ENCODE measurements around the gene VAT1L. TPM values are rescaled to one million over a fixed set of nuclear protein-coding genes. Genes with fewer than 3 reads are reported as not detected.

VAT1L gene
- total and polyA plus RNA-seq, 10 donors = 0.02 to 0.23 (median 0.10) TPM; not detected in 4

GRCh38 chr16:77833921-77834634, 45.7 kb downstream of the VAT1L start:
- no peak for DNase-seq
- Histone ChIP-seq H3K36me3 (no peaks in the 10 kb centered on the region), H3K4me3 (no peak overlapping the region), H3K27ac (no peak overlapping the region), H3K9me3 (no peaks in the 10 kb centered on the region), H3K27me3 (replicated peaks in 1 of 7) (no peaks in the 10 kb centered on the region), H3K4me1 (no peaks in the 10 kb centered on the region)
- WGBS, 5 donors = 61 to 68% (median 64%) methylated on average over 10 of the region's 10 CpGs
- TF ChIP-seq CTCF (IDR thresholded peaks at IDR 0.05 in 8 of 11, conservative IDR thresholded peaks at IDR 0.05 in 3 of 11) = no peak
- no peak for TF ChIP-seq POLR2A (IDR thresholded peaks at IDR 0.05)
- TF ChIP-seq POLR2AphosphoS5 (IDR thresholded peaks at IDR 0.05) = no peak
- intact Hi-C loops (cut with DNase I; ENCODE audit: low total_unique reads) = no loop called here

GRCh38 chr16:77834635-77835540, 46.5 kb downstream of the VAT1L start:
- Histone ChIP-seq H3K4me1 (no peaks in the 10 kb centered on the region), H3K9me3 (no peaks in the 10 kb centered on the region), H3K27ac (no peak overlapping the region), H3K36me3 (no peaks in the 10 kb centered on the region), H3K27me3 (replicated peaks in 1 of 7) (no peaks in the 10 kb centered on the region), H3K4me3 (no peak overlapping the region)
- 91 to 95% (median 92%) methylated on average over 6 of the region's 6 CpGs for WGBS, 5 donors
- DNase-seq = no peak
- TF ChIP-seq CTCF (IDR thresholded peaks at IDR 0.05 in 8 of 11, conservative IDR thresholded peaks at IDR 0.05 in 3 of 11) = no peak
- TF ChIP-seq POLR2A (IDR thresholded peaks at IDR 0.05) = no peak
- TF ChIP-seq POLR2AphosphoS5 (IDR thresholded peaks at IDR 0.05) = no peak
- intact Hi-C loops (cut with DNase I; ENCODE audit: low total_unique reads) = no loop called here

- H3K4me3 ChIP-seq = no peak overlapping the region
- no peaks in the 10 kb centered on the region for H3K4me1 ChIP-seq
- intact Hi-C loops (cut with DNase I; ENCODE audit: low total_unique reads) = no loop called here
- TF ChIP-seq POLR2A (IDR thresholded peaks at IDR 0.05) = no peak
- no peak for TF ChIP-seq POLR2AphosphoS5 (IDR thresholded peaks at IDR 0.05)
- no peak for TF ChIP-seq CTCF (IDR thresholded peaks at IDR 0.05 in 8 of 11, conservative IDR thresholded peaks at IDR 0.05 in 3 of 11)
- H3K9me3 ChIP-seq = no peaks in the 10 kb centered on the region
- no peaks in the 10 kb centered on the region for H3K27me3 ChIP-seq (replicated peaks in 1 of 7)
- no peak overlapping the region for H3K27ac ChIP-seq
- H3K36me3 ChIP-seq = no peaks in the 10 kb centered on the region
- whole genome bisulfite sequencing, 5 donors = 85 to 95% (median 93%) methylated on average over 5 of the region's 5 CpGs
- DNase-seq = no peak
Observed at GRCh38 chr16:77836801-77837200, 48.4 kb downstream of the VAT1L start.

Measured in spleen (tissue), 11 donors.